GM06990 (cell line): ENCODE results near the gene KLHDC1.
"Not testable (repeated sequence)": the region's sequence is repeated elsewhere in the genome, so short reads cannot be mapped to it uniquely, and the experiment has no call there.

Experiments used
- DNase-seq: peaks from one replicate; pipeline ENCODE4 v3.0.0-alpha.2; 2011; ENCODE audit not compliant: insufficient read length; ENCODE audit errors: extremely low read depth
- H3K27me3 ChIP-seq: replicated peaks from 2 replicates; pipeline ENCODE4 v1.6.0; 2011; ENCODE audit warnings: low read length; ENCODE audit not compliant: control insufficient read depth, insufficient read depth
- H3K36me3 ChIP-seq: 2 replicates; pipeline ENCODE4 v1.5.1; 2011; ENCODE audit warnings: low read length; ENCODE audit not compliant: control insufficient read depth, insufficient read depth
- H3K4me3 ChIP-seq: replicated peaks from 2 replicates; pipeline ENCODE4 v1.5.1; 2011; ENCODE audit warnings: low read depth, mild to moderate bottlenecking, control low read depth, low read length
- CTCF ChIP-seq: IDR thresholded peaks from 2 replicates; pipeline ENCODE4 v1.5.1; 2011; ENCODE audit warnings: low read length, control low read depth, mild to moderate bottlenecking, inconsistent platforms; ENCODE audit not compliant: insufficient read depth, poor library complexity, severe bottlenecking

KLHDC1 gene

GRCh38 chr14:49720744-49721143, 27.8 kb downstream of the KLHDC1 start:
- DNase-seq, result no peak
- Histone ChIP-seq H3K27me3 (no peaks in the 10 kb centered on the region), H3K36me3 (no peaks in the 10 kb centered on the region), H3K4me3 (no peak overlapping the region)
- no peak for TF ChIP-seq CTCF

- not testable (repeated sequence) for H3K27me3 ChIP-seq, H3K4me3 ChIP-seq, H3K36me3 ChIP-seq, DNase-seq
Observed at GRCh38 chr14:49721733-49722435, 29.0 kb downstream of the KLHDC1 start.

GRCh38 chr14:49727171-49727570, 34.3 kb downstream of the KLHDC1 start:
- no peak for TF ChIP-seq CTCF
- Histone ChIP-seq H3K4me3 (no peak overlapping the region), H3K27me3 (no peaks in the 10 kb centered on the region), H3K36me3 (no peaks in the 10 kb centered on the region)
- no peak for DNase-seq

- Histone ChIP-seq H3K4me3 (no peak overlapping the region), H3K27me3 (no peaks in the 10 kb centered on the region), H3K36me3 (no peaks in the 10 kb centered on the region)
- no peak for DNase-seq
- TF ChIP-seq CTCF, result no peak
Observed at GRCh38 chr14:49732896-49733295, 40.0 kb downstream of the KLHDC1 start.

- DNase-seq, result no peak
- TF ChIP-seq CTCF, result no peak
- H3K4me3 ChIP-seq, result no peak overlapping the region
- no peaks in the 10 kb centered on the region for H3K27me3 ChIP-seq
- H3K36me3 ChIP-seq, result no peaks in the 10 kb centered on the region
Observed at GRCh38 chr14:49733836-49734235, 40.9 kb downstream of the KLHDC1 start.

- H3K36me3 ChIP-seq, H3K4me3 ChIP-seq, DNase-seq, H3K27me3 ChIP-seq: not testable (repeated sequence)
Observed at GRCh38 chr14:49735669-49736068, 42.7 kb downstream of the KLHDC1 start.

- no peaks in the 10 kb centered on the region for H3K36me3 ChIP-seq
- TF ChIP-seq CTCF, result no peak
- DNase-seq, result no peak
- no peak overlapping the region for H3K4me3 ChIP-seq
- no peaks in the 10 kb centered on the region for H3K27me3 ChIP-seq
Observed at GRCh38 chr14:49745191-49745590, 52.3 kb downstream of the KLHDC1 start.

- H3K36me3 ChIP-seq, H3K27me3 ChIP-seq, H3K4me3 ChIP-seq, DNase-seq: not testable (repeated sequence)
Observed at GRCh38 chr14:49746476-49746875, 53.6 kb downstream of the KLHDC1 start.
